Esophagus squamous epithelium (tissue), 5 donors: ENCODE measurements around the gene PRKN. TPM values are rescaled to one million over a fixed set of nuclear protein-coding genes. Genes with fewer than 3 reads are reported as not detected.
"Not testable (repeated sequence)": the region's sequence is repeated elsewhere in the genome, so short reads cannot be mapped to it uniquely, and the experiment has no call there.

Experiments
- DNase-seq: peaks from one replicate; lab custom pipeline; 2025; lab: John Stamatoyannopoulos, UW
- H3K27ac ChIP-seq, 4 donors: fragments of 200-600 bp; sonication (generic); one replicate each; pipeline ENCODE4 v1.5.1; 2016 to 2019; ENCODE audit warnings: mild to moderate bottlenecking in 1 of 4
- H3K27me3 ChIP-seq, 4 donors: fragments of 200-600 bp; sonication (generic); 1 replicate in 3 of 4; 2 replicates in 1 of 4; pipeline versions ENCODE4 v1.5.1 to v1.6.0; 2017 to 2021; ENCODE audit warnings: antibody characterized with exemption in 1 of 4
- H3K36me3 ChIP-seq, 3 donors: fragments of 200-600 bp; sonication (generic); one replicate each; pipeline ENCODE4 v1.5.1; 2016 to 2019
- H3K4me1 ChIP-seq, 3 donors: fragments of 200-600 bp; sonication (generic); one replicate each; pipeline ENCODE4 v1.5.1; 2017 to 2019
- H3K4me3 ChIP-seq, 4 donors: fragments of 200-600 bp; sonication (generic); 1 replicate in 3 of 4; 2 replicates in 1 of 4; pipeline ENCODE4 v1.5.1; 2016 to 2019; ENCODE audit warnings: mild to moderate bottlenecking in 2 of 4, moderate library complexity in 1 of 4
- H3K9me3 ChIP-seq, 3 donors: fragments of 200-600 bp; sonication (generic); one replicate each; pipeline ENCODE4 v1.5.1; 2016 to 2019
- POLR2A ChIP-seq, 4 donors: fragments of 450-650 bp; IDR thresholded peaks; one replicate each; pipeline ENCODE4 v1.6.1; 2017; ENCODE audit warnings: antibody characterized with exemption in 4 of 4, mild to moderate bottlenecking in 4 of 4, moderate library complexity in 3 of 4
- WGBS, 2 donors: methylation state at CpG; one replicate each; pipeline ENCODE4 v1.1.5; 2018; 5-methylcytosine and 5-hydroxymethylcytosine counted together
- intact Hi-C: fragments of 100-400 bp; cut with DNase I; formaldehyde crosslinking; loops from one replicate; pipeline ENCODE4 v1.15.0; 2022
- total RNA-seq, 4 donors: library from RNA; depleted of rRNA; stranded (reverse); fragments of >200 nt; gene quantifications; one replicate each; pipeline ENCODE4 v1.1.0, GENCODE V29; 2016
- TF ChIP-seq, protein P1 (sequence below), 6 experiments: fragments of 450-650 bp in 4 of 6; fragments of 200-600 bp in 2 of 6; sonication (generic) in 2 of 6; IDR thresholded peaks; one replicate each; pipeline ENCODE4 v1.5.1; 2016 to 2019; ENCODE audit warnings: antibody characterized with exemption in 6 of 6, mild to moderate bottlenecking in 4 of 6, moderate library complexity in 4 of 6
- donor health status: DM: yes; HTN: yes; CAD: no.

Gene PRKN
- total RNA-seq, 4 donors from 2014 or later: 0.70 to 5.5 (median 2.2) TPM

DNA sequence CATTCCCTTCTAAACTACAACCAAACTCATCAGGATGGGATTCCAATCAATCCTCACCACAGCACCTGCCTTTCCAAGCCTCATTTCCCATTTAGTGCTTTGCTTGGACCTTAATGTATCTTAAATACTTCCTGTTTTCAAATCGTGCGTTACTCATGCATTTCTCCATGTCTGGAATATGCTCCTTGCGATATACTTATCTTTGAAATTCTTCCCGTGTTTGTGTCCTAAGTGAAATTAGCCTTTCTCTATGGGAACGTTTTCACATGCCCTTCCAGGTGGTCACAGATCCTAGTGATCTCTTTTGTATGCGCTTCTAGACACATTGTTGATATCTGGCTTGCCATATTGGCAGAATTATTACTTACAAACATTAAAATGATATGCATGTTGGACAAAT lies 833.1 kb downstream of the PRKN start:
- Histone ChIP-seq H3K27ac (no peak overlapping the region), H3K36me3 (no peaks in the 10 kb centered on the region), H3K9me3 (no peaks in the 10 kb centered on the region), H3K27me3 (no peaks in the 10 kb centered on the region), H3K4me3 (no peak overlapping the region), H3K4me1 (peaks cover 0 to 8% (median 0%) of the 10 kb centered on the region in 3 donors)
- no peak for TF ChIP-seq POLR2A (IDR thresholded peaks at IDR 0.05)
- TF ChIP-seq, protein P1, sequence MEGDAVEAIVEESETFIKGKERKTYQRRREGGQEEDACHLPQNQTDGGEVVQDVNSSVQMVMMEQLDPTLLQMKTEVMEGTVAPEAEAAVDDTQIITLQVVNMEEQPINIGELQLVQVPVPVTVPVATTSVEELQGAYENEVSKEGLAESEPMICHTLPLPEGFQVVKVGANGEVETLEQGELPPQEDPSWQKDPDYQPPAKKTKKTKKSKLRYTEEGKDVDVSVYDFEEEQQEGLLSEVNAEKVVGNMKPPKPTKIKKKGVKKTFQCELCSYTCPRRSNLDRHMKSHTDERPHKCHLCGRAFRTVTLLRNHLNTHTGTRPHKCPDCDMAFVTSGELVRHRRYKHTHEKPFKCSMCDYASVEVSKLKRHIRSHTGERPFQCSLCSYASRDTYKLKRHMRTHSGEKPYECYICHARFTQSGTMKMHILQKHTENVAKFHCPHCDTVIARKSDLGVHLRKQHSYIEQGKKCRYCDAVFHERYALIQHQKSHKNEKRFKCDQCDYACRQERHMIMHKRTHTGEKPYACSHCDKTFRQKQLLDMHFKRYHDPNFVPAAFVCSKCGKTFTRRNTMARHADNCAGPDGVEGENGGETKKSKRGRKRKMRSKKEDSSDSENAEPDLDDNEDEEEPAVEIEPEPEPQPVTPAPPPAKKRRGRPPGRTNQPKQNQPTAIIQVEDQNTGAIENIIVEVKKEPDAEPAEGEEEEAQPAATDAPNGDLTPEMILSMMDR (IDR thresholded peaks at IDR 0.05): no peak
- no peak for DNase-seq
- intact Hi-C loops: no loop called here
- 52 to 69% methylated on average over 6 of the region's 6 CpGs for WGBS, 2 donors

DNA sequence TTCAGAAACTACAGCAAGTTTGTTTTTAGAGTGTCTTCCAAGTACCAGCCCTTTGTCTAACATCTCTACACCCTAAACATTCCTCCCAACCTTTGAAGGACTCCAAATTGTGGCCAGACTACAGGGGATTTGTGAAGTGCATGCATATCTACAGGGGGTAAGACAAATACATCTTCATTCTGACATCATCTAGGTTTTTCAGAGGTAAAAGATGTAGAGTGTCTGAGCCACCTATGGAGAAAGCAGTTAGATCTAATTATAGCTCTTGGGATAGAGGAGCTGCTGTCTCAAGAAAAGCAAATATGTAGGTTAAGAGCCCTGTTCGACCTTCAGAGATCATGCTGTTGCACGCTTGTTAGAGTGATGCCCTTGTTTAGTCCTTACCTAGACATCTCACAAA lies 836.0 kb downstream of the PRKN start:
- 72 to 74% methylated on average over 2 of the region's 2 CpGs for WGBS, 2 donors
- H3K36me3 ChIP-seq: no peaks in the 10 kb centered on the region
- no peak overlapping the region for H3K27ac ChIP-seq
- TF ChIP-seq POLR2A (IDR thresholded peaks at IDR 0.05): no peak
- H3K27me3 ChIP-seq: no peaks in the 10 kb centered on the region
- intact Hi-C loops: no loop called here
- H3K4me3 ChIP-seq: no peak overlapping the region
- peaks cover 0 to 8% (median 0%) of the 10 kb centered on the region in 3 donors for H3K4me1 ChIP-seq
- DNase-seq: no peak
- H3K9me3 ChIP-seq: no peaks in the 10 kb centered on the region

DNA sequence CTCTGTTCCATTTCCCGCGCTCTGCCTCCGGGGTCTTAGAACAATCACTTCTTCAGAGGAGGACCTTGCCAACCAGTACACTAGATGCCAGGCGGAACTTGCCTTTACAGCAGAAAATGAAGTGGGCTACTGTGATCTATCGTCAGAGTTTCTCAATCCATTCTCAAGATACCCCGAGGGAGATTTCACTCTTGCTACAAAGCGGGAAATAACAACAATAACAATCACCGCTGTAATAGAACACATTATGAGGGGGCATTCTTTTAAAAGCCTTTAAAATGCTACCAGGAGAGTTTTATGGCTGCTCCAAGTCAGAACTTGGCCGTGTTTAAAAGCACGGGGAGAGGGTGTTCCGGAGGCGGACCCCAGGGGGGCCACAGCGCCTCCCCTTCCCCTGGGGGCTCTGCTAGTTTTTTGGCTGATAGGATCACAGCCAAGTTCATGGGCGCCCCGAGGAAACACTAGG lies 836.7 kb downstream of the PRKN start:
- intact Hi-C loops: no loop called here
- no peak for DNase-seq
- WGBS, 2 donors: 30 to 62% methylated on average over 15 of the region's 15 CpGs

DNA sequence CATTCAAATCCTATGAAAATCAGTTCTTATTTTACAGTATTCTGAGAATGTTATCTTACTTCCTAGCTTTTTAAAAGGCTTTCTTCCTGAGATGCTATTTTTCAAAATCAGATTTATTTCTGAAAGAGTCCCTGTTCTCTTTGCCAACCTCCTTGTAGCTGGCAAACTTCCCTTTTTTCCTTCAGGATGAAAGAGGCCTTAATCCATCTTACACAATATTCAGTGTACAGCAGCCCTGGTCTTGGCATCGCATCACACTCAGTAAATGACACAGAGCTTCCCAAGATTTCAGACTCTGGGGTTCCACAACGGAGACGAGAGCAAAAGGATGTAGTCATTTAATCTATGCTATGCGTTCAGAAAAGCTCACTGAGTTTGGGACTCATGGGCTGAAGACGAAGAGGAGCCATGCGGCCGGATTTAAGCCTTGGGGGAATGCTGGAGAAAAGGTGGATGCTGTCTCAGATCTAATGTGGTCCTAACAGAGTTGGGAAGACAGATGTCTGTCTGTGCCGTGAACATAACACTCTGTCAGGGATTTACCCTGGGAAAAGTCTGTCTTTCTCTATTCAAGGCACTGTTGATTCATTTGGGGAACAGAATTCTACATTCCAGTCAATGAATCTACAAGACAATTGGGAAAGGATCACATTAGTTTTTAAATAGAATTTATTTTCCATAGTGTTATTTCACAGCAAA lies 837.3 kb downstream of the PRKN start:
- 12 to 16% methylated on average over 6 to 8 of the region's 8 CpGs for WGBS, 2 donors
- no peak for DNase-seq
- intact Hi-C loops: no loop called here
- no peaks in the 10 kb centered on the region for H3K36me3 ChIP-seq
- no peaks in the 10 kb centered on the region for H3K27me3 ChIP-seq
- no peak overlapping the region for H3K27ac ChIP-seq
- TF ChIP-seq POLR2A (IDR thresholded peaks at IDR 0.05): no peak
- TF ChIP-seq, protein P1 (IDR thresholded peaks at IDR 0.05): no peak
- no peak overlapping the region for H3K4me3 ChIP-seq
- H3K4me1 ChIP-seq: peaks cover 0 to 8% (median 0%) of the 10 kb centered on the region in 3 donors
- H3K9me3 ChIP-seq: no peaks in the 10 kb centered on the region

More for the DNA sequence above, 836.7 kb downstream of the PRKN start:
- Histone ChIP-seq H3K9me3 (no peaks in the 10 kb centered on the region), H3K4me1 (peaks cover 0 to 8% (median 0%) of the 10 kb centered on the region in 3 donors), H3K27me3 (no peaks in the 10 kb centered on the region), H3K4me3 (no peak overlapping the region), H3K36me3 (no peaks in the 10 kb centered on the region), H3K27ac (no peak overlapping the region)
- TF ChIP-seq, protein P1 (IDR thresholded peaks at IDR 0.05): no peak
- TF ChIP-seq POLR2A (IDR thresholded peaks at IDR 0.05): no peak

DNA sequence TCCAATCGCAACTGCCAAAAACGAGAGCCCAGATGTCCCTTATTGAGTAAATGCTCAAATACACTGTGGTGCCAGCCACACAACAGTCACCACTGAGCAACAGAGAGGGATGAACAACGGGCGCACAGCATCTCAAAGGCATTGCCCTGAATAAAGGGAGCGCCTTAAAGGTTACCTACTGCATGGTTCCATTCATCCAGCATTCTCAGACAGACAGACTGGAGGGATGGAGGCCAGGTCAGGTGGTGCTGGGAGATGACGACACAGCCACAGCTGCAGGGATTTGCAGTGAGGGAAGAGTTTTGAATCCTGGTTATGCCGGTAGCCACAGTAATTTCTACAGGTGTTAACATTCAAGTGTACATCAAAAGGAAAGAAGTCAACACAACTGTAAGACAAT lies 838.2 kb downstream of the PRKN start:
- TF ChIP-seq POLR2A (IDR thresholded peaks at IDR 0.05): no peak
- TF ChIP-seq, protein P1 (IDR thresholded peaks at IDR 0.05): no peak
- no peaks in the 10 kb centered on the region for H3K9me3 ChIP-seq
- DNase-seq: no peak
- WGBS, 2 donors: 61 to 88% methylated on average over 7 of the region's 7 CpGs
- intact Hi-C loops: no loop called here
- H3K4me1 ChIP-seq: peaks cover 0 to 8% (median 0%) of the 10 kb centered on the region in 3 donors
- H3K4me3 ChIP-seq: no peak overlapping the region
- no peaks in the 10 kb centered on the region for H3K27me3 ChIP-seq
- H3K36me3 ChIP-seq: no peaks in the 10 kb centered on the region
- H3K27ac ChIP-seq: no peak overlapping the region

DNA sequence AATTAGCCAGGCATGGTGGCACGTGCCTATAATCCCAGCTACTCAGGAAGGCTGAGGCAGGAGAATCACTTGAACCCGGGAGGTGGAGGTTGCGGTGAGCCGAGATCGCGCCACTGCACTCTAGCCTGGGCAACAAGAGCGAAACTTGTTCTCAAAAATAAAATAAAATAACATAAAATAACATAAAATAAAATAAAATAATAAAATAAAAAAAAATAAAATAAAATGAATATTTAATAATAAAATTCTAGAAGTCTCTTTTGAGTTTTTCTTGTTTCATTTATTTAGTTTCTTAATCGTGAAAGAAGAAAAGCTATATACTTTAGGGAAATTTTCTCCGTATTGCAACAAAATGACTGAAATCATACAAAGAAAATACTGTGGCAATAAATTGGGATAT lies 841.0 kb downstream of the PRKN start:
- H3K4me1 ChIP-seq, DNase-seq, H3K9me3 ChIP-seq, H3K27ac ChIP-seq, H3K36me3 ChIP-seq, intact Hi-C loops, H3K4me3 ChIP-seq, H3K27me3 ChIP-seq: not testable (repeated sequence)
- WGBS, 2 donors: 93 to 98% methylated on average over 8 to 9 of the region's 9 CpGs
